Parathyroid adenoma (tissue), 2 donors: Measurements from ENCODE around the gene ROBO1.

Experiments used
- H2AFZ ChIP-seq: fragments of 300-600 bp; sonication (generic); one replicate; pipeline ENCODE4 v1.7.0; 2017; ENCODE audit warnings: antibody characterized with exemption, mild to moderate bottlenecking
- H3K27ac ChIP-seq: fragments of 300-600 bp; sonication (generic); one replicate; pipeline ENCODE4 v1.7.0; 2017
- H3K27me3 ChIP-seq: fragments of 300-600 bp; sonication (generic); one replicate; pipeline ENCODE4 v1.7.0; 2017; ENCODE audit warnings: low read length; ENCODE audit not compliant: control insufficient read depth, insufficient read depth
- H3K36me3 ChIP-seq: fragments of 300-600 bp; sonication (generic); one replicate; pipeline ENCODE4 v1.7.0; 2017; ENCODE audit warnings: low read length; ENCODE audit not compliant: control insufficient read depth, insufficient read depth
- H3K4me1 ChIP-seq: fragments of 300-600 bp; sonication (generic); one replicate; pipeline ENCODE4 v1.7.0; 2017; ENCODE audit warnings: control low read depth
- H3K4me2 ChIP-seq: fragments of 300-600 bp; sonication (generic); one replicate; pipeline ENCODE4 v1.7.0; 2017; ENCODE audit warnings: low read length
- H3K4me3 ChIP-seq: fragments of 300-600 bp; sonication (generic); one replicate; pipeline ENCODE4 v1.7.0; 2017; ENCODE audit warnings: low read depth, low read length
- H3K79me2 ChIP-seq: fragments of 300-600 bp; sonication (generic); one replicate; pipeline ENCODE4 v1.7.0; 2017; ENCODE audit warnings: control low read depth
- H3K9ac ChIP-seq: fragments of 300-600 bp; sonication (generic); one replicate; pipeline ENCODE4 v1.7.0; 2017; ENCODE audit warnings: mild to moderate bottlenecking
- H3K9me3 ChIP-seq: fragments of 300-600 bp; sonication (generic); one replicate; pipeline ENCODE4 v1.7.0; 2017; ENCODE audit warnings: low read length; ENCODE audit not compliant: control insufficient read depth
- TF ChIP-seq, protein P1 (sequence below): fragments of 300-600 bp; sonication (generic); IDR thresholded peaks from one replicate; pipeline ENCODE4 v1.7.0; 2017; ENCODE audit warnings: antibody characterized with exemption, mild to moderate bottlenecking
- donor health status: primary hyperparathyroidism.

ROBO1 gene

GRCh38 chr3:78867409-78868372, 900.1 kb downstream of the ROBO1 start:
- TF ChIP-seq, protein P1, sequence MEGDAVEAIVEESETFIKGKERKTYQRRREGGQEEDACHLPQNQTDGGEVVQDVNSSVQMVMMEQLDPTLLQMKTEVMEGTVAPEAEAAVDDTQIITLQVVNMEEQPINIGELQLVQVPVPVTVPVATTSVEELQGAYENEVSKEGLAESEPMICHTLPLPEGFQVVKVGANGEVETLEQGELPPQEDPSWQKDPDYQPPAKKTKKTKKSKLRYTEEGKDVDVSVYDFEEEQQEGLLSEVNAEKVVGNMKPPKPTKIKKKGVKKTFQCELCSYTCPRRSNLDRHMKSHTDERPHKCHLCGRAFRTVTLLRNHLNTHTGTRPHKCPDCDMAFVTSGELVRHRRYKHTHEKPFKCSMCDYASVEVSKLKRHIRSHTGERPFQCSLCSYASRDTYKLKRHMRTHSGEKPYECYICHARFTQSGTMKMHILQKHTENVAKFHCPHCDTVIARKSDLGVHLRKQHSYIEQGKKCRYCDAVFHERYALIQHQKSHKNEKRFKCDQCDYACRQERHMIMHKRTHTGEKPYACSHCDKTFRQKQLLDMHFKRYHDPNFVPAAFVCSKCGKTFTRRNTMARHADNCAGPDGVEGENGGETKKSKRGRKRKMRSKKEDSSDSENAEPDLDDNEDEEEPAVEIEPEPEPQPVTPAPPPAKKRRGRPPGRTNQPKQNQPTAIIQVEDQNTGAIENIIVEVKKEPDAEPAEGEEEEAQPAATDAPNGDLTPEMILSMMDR, result no peak
- Histone ChIP-seq H3K4me3 (no peak overlapping the region), H3K4me2 (no peak overlapping the region), H3K27me3 (no peaks in the 10 kb centered on the region), H3K9ac (no peak overlapping the region), H3K4me1 (no peaks in the 10 kb centered on the region), H3K27ac (no peak overlapping the region), H3K9me3 (no peaks in the 10 kb centered on the region), H3K36me3 (no peaks in the 10 kb centered on the region), H3K79me2 (no peaks in the 10 kb centered on the region), H2AFZ (peak overlapping the region; percentile 34)

DNA sequence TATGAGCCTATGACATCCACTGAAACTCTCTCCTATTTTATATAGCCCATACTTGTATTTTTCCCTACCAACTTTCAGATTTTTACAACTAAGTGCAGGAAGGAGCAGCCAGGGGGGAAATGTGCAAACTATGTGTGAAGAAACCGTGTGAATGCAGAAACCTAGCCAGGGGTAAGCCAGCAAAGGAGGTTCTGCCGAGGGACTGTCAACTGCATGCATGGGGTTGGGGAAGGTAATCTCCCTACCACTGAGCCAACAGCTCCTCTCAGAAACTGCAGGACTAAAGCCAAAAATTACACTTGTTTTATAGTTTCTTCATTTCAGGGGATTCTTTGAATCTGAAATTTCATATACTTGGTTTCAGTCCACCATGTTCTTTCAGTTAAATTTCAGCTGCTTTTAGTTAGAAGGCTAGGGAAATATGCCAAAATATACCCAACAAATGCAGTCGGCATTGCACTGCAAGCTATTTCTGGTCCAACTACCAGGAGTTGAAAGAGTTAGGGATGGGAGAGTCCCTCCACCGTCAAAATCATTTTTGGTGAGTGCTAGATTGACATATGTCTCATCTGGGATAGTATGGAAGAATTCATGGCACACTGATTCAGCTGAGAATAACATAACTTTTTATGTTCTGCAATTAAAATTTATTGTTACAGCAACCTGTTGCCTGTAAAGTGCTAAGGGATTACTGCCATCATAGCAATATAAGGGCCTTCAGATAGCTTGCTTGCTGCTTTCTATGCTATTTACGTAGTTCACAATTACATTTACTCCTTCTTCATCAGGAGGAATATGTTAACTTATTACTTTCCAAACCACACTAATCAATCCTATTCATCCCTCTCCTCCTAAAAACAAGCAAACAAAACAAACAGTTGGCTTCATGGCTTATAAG, 904.2 kb downstream of the ROBO1 start:
- H2AFZ ChIP-seq, result no peak overlapping the region
- H3K4me3 ChIP-seq, result no peak overlapping the region
- H3K4me1 ChIP-seq, result no peaks in the 10 kb centered on the region
- no peaks in the 10 kb centered on the region for H3K79me2 ChIP-seq
- no peaks in the 10 kb centered on the region for H3K36me3 ChIP-seq
- no peak overlapping the region for H3K4me2 ChIP-seq
- H3K27me3 ChIP-seq, result no peaks in the 10 kb centered on the region
- no peaks in the 10 kb centered on the region for H3K9me3 ChIP-seq
- H3K27ac ChIP-seq, result no peak overlapping the region
- no peak overlapping the region for H3K9ac ChIP-seq
- TF ChIP-seq, protein P1, result no peak

- TF ChIP-seq, protein P1, result no peak
- no peaks in the 10 kb centered on the region for H3K4me1 ChIP-seq
- H3K4me2 ChIP-seq, result no peak overlapping the region
- H3K27me3 ChIP-seq, result no peaks in the 10 kb centered on the region
- H3K9me3 ChIP-seq, result no peaks in the 10 kb centered on the region
- H3K79me2 ChIP-seq, result no peaks in the 10 kb centered on the region
- H2AFZ ChIP-seq, result no peak overlapping the region
- H3K27ac ChIP-seq, result no peak overlapping the region
- no peaks in the 10 kb centered on the region for H3K36me3 ChIP-seq
- no peak overlapping the region for H3K4me3 ChIP-seq
- H3K9ac ChIP-seq, result no peak overlapping the region
These were observed 906.6 kb downstream of the ROBO1 start for GRCh38 chr3:78861156-78861555.

DNA sequence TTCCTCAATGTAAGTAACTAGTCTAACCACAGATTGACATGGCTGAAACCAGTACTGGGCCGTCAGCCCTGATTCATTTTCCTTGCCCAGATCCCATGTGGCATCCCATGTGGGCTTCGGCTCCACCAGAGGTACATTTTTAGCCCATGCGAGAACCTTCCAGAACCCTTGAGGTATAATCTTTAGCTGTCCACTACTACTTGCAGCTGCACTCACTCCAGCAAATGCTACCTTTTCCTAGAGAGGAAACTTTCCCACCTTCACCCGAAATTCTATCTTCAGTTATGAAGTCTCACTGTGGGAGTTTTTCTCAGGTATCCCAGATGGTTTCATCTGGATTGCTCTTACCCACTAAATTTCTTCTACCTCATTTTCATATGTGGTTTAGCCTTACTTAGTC, 907.2 kb downstream of the ROBO1 start:
- Histone ChIP-seq H3K4me3 (no peak overlapping the region), H3K27ac (no peak overlapping the region), H3K4me1 (no peaks in the 10 kb centered on the region), H3K27me3 (no peaks in the 10 kb centered on the region), H2AFZ (no peak overlapping the region), H3K79me2 (no peaks in the 10 kb centered on the region), H3K9ac (no peak overlapping the region), H3K9me3 (no peaks in the 10 kb centered on the region), H3K4me2 (no peak overlapping the region), H3K36me3 (no peaks in the 10 kb centered on the region)
- TF ChIP-seq, protein P1, result no peak
